NCI-H526 (cell line): ENCODE results near the gene PPME1.
A peak's percentile ranks its signal among the peaks of the same experiment; 100 is the strongest.

Experiments
- DNase-seq, 2 experiments: peaks; one replicate each; lab custom pipeline; 2025; lab: John Stamatoyannopoulos, UW

The PPME1 gene

DNA sequence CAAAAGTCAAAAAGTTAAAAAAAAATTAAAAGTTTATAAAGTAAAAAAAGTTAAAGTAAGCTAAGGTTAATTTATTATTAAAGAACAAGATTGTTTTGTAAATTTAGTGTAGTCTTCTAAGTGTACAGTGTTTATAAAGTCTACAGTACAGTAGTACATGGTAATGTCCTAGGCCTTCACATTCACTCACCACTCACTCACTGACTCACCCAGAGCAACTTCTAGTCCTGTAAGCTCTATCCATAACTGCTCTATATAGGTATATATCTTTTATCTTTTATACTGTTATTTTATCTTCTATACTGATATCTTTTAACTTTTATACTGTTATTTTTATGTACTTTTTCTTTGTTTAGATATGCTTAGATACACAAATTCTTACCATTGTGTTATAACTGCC is 11.4 kb upstream of the PPME1 start:
- no peak for DNase-seq

DNA sequence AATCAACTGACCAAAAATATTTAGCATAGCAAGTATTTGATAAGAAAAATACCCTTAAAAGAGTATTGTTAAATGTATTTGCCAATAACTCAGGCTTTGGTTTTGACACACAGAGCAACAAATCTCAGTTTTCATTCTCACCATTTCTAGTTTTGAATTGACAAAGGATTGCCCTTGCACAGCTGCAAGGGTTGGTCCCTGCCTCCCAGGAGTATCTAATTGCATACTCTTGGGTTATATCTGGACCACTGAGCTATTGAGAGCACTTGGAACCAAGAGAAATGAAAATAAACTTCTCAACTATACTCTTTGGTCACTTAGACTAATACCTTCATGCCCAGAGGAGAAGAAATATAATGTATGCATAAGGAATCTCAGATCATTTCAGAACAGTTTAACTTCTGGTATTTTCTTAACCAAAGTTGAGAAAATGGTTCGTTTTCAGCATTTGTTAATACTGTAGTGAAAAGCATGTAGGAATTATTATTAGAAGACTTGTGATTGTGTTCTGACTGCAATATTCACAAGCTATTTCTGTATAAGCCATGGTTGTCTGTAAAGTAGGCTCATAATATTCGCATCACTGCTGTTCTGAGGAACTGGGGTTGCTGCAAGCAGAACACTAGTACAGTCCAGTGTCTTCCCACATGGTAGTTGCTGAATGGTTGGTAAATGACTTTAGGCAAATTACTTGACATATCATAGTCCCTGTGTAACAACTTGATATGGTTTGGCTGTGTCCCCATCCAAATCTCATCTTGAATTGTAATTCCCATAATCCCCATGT is 8.2 kb upstream of the PPME1 start:
- DNase-seq: peak in 1 of 2 experiments; percentile 41

DNA sequence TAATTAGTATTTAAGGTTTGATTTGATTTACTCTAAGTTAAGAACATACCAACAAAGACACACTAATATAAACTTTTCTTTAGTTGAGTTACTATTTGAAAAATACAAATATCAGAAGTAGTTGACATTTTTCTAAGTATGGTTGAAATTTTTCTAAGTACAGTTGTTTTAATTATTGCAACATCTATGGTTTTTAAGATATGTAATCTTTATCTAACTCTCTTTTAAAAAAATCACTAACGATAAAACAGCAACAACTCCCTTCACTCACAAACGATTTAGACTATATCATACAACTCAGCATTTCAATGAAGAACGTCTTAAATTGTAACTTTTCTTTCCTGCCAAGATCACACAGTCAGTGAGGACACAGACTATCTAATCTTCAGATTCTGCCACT is 2.3 kb upstream of the PPME1 start:
- no peak for DNase-seq

DNA sequence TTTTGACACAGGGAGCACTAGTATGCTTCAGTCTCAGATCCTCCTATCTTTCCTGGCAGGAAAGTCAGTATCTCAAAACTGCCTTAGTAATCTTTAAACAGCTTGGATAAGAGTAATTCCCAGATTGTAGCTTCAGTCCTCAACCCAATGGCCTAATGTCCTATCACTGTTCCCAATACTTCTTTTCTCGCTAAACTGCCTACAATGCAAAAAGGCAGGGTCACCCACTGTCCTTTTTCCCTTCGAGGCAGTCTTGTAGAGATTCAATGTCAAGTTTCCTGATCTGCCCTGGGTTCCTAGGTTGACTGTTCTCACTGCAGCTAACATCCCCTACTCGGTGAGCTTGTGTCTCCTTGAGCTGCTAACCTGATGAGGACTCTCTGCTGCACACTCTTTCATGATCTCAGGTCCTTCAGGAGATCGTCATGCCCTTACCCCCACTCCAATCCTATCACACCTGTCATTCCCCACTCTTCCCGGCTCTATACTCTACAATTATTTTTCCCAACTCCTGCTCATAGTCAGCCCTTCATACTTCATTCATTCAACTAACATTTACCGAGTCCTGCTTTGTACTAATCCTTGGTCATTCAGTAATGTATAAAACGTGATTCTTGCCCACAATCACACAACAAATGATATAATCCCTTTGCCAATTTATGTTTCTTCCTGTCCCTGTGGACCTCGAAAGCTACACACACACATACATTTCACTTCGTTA is 1.2 kb upstream of the PPME1 start:
- DNase-seq: peak in 1 of 2 experiments; percentile 8

DNA sequence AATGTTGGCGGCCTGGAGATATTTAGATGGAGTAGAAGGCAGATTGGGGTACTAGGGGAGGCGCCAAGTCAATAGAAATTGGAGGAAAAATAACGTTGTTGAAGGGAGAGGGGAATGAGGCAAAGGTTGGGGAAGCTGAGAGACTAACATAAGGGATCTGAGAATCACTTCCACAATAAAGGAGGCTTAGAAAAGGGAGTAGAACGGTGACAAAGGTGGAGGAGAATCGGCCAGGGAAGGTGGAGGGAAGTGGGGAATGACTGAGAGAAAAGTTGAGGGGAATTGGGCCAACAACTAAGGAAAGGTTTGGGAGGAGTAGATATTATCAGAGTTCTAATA is 510 bp downstream of the PPME1 start:
- no peak for DNase-seq

DNA sequence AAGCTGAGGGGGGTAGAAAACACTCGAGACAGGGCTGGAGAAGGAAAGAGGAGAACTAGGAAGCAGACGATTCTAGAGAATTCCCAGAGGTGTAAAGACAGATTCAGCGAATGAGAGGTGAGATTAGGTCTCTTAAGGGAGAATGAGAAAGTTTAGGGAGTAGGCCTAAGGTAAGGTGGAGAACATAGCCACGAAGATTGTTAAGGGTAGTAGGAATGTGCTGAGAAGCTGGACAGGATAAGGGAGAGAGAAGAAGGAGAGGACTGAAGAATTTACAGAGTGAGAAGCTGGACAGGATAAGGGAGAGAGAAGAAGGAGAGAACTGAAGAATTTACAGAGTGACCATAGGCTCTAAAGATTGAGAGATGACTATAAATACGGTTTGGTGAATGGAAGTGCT is 908 bp downstream of the PPME1 start:
- no peak for DNase-seq

DNA sequence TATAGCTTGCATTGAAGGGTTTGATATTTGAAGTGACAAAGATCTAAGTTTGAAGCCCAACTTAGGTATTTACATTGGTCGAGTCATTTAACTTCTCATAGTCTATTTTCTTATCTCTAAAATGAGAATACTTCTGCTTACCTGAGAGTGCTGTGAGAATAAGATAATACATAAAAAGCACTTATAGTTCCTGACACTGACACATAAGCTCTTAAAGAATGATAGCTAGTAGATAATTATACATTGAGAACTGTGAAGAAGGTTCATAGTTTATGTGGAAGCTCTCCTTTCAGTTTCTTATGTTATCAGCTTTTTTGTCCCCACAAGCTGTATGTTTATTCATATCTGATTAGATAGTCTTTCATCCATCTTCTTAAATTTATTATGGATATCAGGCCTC is 4.8 kb downstream of the PPME1 start:
- DNase-seq: no peak

DNA sequence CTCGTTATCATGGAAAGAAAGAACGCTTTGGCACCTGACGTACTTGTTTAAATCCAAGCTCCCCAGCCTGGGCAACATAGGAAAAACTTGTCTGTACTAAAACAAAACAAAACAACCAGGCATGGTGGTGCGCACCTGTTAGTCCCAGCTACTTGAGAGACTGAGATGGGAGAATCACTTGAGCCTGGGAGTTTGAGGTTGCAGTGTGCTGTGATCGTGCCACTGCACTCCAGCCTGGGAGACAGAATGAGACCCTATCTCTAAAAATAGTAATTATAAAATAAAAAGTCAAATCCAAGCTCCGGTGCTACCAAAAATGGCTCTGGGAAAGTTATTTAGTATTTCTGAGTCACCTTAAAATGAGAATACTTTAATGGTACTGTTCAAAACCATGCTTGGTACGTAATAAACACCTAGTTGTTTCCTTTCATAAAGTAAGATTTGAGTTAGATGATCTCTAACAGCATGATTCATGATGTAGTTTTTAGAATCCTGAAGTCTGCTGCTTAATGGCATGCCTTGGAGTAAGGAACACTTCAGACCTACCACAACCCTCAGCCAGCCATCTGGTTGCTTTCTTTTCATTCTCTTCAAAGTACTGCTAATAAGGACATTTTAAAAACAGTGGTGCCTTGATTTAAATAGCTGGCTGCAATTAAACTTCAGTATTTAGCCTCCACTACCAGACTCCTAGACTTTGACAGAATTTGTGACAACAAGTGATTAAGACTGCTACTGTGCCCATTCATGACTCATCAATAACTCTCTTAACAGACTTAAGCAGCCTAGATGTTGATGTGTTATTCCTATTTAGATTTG is 8.4 kb downstream of the PPME1 start:
- DNase-seq: no peak

DNA sequence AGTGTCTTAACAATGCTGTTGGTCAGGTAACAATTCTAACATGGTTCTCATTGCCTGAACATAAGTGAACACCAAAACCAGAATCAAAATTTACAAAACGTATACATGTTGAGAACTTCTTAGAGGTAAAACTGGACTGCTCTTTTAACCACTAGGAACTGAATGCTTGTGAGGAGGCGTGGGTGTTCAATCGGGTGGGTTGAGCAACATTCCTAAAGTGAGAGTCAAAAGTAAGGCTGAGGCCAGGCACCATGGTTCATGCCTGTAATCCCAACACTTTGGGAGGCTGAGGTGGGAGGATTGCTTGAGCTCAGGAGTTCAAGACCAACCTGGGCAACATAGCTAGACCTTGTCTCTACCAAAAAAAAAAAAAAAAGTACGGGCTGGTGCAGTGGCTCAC is 11.5 kb downstream of the PPME1 start:
- DNase-seq: no peak

DNA sequence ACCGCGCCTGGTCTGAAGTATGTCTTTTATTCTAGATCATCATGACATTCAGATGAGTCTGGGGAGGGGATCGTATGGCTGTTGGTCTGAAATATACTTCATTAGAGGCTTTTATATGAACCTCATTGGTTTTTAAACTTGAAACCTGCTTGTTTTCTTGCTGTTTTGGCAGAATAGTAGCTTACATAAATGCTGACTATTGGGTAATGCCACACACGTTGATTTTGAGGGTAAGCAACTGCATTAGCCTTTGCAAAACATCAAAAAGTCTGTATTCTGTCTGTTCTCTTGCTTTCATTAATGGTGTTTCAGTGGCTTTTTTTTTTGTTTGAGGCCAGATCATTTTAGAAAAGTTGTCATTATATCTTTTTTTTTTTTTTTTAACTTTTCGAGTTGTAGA is 14.2 kb downstream of the PPME1 start:
- DNase-seq: no peak

DNA sequence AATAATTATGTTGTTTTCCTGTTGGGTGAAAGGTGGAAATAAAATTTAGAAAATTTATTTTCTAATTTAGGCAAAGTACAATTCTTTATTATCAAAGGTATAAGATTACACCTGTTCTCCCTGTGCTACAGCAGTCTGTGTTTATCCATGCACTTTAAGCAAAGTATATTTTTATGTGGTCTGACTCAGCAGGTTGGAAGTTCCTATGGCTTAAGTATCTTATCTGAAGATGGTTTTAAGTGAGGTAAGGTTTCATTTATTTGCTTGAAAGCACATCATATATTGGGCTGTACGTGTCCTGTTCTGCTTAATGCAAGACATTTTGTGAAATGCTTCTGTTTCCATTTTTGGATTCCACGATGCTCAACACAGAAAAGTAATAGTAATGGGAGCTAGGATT is 14.6 kb downstream of the PPME1 start:
- no peak for DNase-seq

DNA sequence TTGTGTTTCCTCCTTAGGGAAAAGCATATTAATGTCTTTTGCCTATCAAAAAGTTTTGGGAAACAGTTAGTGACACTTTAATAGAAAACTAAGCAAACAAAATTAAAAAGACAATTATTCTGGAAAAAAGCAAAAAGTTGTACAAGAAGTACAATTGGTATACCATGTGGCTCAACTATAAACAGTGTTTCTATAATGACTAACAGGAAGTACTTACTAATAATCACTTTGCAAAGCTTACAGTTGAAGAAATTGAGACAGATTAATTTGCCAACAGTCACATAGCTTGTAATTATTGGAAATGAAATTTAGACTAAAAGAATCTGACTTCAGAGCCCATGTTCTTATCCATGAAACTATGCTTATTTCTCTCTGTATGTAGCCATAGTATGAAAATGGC is 24.7 kb downstream of the PPME1 start:
- DNase-seq: no peak

DNA sequence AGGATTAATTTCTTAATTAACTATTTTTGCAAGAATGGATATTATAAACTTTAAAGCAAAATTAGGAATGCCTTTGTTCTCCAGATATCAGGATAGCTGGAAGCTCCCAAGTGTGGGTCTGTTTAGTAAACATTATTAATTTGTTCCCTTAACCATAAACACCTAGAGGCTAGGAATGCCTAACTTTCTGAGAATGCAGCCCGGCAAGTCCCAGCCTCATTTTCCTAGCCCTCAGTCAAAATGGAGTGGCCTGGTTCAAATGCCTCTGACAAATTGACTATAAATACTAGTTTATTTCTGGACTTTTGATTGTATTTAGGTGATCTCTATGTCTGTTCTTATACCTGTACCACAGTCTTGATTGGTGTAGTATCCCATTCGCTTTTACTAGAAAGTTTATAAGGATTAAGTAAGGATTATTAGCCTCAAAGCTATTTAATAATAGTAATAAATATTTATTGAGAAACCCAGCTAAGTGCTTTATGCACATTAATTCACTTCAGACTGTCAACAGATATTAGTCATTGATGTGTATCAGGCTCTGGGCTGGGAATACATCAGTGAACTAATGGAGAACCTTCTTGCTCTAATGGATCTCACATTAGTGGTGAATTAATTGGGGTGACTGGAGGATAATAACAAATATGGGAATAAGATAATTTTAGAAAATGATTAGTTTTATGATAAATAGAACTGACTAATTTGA is 25.8 kb downstream of the PPME1 start:
- DNase-seq: no peak

DNA sequence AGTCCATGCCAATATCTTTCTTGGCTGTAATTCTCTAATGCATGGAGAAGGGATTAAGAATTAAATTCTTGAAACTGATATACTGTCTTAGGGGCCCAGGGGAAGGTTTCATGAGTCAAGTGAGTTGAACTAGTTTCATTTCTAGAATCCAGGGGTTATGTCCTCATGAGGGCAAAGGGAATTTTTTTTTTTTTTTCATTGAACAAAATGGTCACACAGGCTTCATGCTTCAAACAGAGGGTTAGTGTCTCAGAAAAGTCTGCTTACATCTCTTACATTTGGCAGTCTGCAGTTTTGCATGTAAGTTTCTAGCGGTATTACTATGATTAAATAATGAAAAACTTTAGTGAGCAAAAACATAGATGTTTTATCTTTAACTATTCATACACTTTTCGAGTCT is 32.9 kb downstream of the PPME1 start:
- DNase-seq: no peak

DNA sequence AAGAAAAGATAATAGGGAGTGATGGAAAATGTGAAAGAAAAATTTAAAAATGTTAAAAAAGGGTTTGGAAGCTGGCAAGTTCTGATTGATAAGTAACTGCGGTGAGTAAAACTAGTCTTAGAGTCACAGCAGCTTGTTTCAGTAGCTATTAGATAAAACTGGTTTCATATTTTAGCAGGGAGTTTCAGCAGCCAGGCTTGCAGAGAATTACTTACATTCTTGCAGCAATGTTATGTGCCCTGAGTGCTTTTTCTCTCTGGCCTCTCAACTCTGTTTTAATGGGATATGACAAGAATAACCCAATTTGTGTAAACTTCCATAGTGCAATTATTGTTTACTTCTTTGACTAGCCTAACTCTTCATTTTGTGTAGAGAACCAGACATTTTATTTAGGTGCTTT is 33.6 kb downstream of the PPME1 start:
- DNase-seq: no peak

DNA sequence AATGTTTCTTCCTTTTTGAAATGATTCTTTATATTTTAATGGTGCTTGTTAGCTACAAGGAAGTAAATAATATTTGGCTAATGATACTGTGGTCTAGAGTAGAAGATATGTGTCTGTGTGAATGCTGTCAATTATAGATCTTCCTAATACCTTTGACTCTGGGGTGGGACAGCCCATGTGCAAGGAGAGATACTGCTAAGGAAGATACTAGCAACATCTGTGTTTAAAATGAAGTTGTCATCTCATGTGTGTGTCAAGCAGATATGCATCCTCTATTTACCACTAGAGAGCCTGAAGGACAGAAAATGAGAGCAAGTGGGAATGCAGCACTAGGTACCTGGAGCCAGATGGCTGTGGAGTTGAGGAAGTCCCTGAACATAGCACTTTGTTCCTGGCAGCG is 34.1 kb downstream of the PPME1 start:
- DNase-seq: no peak

DNA sequence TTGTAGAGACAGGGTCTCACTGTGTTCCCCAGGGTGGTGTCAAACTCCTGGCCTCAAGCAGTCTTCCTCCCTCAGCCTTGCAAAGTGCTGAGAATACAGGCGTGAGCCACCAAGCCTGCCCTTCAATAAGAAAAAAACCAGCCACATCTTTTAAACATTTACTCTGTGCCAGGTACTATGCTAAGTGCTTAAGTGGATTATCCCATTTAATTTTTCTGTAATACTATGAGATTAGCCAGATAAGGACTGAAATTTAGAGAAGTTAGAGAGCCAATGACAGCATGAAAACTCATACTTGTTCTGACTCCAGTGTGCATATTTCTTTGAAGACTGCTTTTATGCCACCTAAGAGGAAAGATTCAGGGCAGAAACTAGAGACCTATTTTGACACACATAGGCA is 35.7 kb downstream of the PPME1 start:
- DNase-seq: no peak

DNA sequence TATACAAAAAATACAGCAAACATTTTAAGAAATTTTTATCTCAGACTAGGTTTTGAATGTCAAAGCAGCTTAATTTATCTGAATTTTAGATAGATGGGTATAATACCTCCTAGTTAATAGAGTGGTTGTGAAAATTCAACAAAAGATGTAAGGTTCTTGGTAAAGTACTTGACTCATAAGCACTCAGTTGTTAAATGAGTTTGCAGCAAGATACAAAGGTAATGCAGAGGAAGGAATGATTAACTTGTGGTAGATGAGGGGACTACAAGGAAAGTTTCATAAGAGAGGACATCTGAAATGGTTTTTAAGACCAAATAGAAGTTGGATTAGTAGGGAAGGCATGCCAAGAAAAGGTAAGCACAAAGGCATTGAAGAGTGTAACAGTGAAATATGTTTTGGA is 37.4 kb downstream of the PPME1 start:
- no peak for DNase-seq

DNA sequence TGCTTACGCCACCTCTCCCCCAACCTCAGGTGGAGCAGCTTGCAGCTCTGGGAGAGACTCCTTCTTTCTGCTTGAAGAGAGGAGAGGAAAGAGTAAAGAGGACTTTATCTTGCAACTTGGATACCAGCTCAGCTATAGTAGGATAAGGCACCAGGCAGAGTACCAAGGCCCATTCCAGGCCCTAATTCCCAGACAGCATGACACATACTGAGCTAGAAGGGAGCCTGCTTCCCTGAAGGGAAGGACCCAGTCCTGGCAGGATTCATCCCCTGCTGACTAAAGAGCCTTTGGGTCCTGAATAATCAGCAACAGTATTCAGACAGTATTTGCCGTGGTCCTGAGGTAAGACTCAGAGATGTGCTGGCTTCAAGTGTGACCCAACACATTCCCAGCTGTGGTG is 41.4 kb downstream of the PPME1 start:
- no peak for DNase-seq

DNA sequence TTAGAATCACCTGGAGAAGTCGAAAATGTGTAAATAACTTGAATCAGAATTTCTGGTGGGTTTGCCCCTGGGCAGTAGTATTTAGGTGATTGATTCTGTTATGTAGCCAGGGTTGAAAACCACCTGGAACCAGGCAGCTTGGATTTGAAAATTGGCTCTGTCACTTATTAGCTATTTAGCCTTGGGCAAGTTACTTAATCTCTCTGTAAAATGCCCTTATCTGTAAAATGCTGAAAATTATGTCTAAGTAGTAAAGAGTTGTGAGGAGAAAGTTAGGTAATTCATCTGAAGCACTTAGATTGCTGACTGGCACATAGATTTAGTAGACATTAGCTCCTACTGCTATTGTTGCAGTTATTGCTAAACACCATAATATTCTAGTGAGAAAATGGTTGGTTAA is 49.3 kb downstream of the PPME1 start:
- no peak for DNase-seq

DNA sequence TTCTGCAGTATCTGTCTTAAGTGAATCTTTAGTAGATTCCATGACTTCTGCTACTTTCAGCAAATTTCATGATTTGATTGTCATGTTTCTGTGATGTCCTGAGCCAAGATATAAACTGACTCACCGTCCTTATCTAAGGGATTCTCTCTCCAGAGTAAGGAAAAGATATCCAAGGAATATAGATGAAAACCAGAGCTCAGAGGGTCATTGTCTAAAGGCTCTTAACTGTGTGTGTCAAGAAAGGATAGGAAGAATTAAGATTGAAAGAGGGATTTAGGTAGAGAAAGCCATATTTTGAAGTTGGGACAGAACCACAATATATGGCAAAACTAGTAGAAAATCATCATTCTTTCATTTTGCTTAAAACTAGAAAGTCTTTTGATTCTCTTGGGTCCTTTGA is 50.7 kb downstream of the PPME1 start:
- no peak for DNase-seq

DNA sequence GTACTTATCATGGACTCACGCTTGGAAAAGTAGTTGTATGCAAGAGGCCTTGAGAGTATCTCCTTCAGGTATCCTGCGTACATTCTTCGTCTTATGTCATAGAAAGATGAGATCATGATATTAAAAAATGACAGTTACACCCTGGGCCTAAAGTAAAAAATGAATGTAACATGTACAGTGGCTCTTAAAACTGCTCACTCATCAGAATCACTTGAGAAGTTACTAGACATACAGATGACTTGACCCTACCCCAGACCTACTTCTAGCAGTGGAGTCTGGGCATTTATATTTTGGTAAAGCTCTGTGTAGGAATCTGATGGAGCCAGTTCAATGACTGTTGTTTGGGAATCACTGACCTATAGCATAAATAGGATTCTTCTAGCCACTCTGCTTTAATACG is 54.5 kb downstream of the PPME1 start:
- DNase-seq: no peak
